Mucosa of gallbladder (tissue), 1 donor: Measurements from ENCODE around the gene SPINK4. TPM values are rescaled to one million over a fixed set of nuclear protein-coding genes. Genes with fewer than 3 reads are reported as not detected.

Experiments used
- DNase-seq: peaks from one replicate; pipeline ENCODE4 v3.0.0-alpha.2; 2020; ENCODE audit warnings: low spot score
- total RNA-seq: library from RNA; stranded (reverse); gene quantifications from one replicate; pipeline ENCODE4 v1.2.1, GENCODE V29; 2021
- donor health status: DM: no; HTN: no; CAD: no.

Gene SPINK4
- total RNA-seq, 1 donor from 2014 or later, result 2.5 TPM

DNA sequence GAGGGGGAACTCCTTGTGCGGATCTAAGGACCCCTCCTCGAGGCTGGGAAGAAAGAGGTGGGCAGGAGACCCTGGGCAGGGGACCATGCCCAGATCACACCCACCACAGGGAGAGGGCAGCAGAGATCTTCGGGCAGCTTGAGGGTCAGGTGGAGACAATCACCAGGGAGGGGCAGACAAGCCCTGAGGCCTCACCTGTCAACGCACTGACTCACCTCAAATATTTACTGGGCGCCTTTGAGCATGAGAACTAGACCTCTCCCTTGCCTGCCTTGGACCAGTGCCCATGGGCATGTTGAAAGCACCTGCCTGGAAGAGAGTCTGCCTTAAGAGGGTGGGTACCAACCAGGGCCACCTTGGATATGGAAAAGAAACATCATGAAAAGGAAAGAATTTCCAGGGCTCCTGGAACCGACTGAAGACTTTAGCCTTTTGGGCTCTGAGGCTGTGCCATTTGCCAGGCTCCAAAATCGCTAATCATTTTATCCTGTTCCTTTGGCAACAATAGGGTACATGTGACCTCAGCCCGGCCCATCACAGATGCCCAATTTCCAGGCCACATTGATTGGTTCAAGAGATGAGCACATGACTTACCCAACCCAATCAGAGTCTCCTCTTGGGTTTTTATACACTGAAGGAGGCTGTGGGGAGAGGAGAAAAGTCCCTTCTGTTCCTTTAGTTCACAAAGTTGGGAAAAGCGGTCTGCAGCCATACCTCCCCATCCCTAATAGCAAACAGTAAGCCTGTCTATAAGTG, 10.4 kb upstream of the SPINK4 start:
- DNase-seq, result peak; percentile 91

DNA sequence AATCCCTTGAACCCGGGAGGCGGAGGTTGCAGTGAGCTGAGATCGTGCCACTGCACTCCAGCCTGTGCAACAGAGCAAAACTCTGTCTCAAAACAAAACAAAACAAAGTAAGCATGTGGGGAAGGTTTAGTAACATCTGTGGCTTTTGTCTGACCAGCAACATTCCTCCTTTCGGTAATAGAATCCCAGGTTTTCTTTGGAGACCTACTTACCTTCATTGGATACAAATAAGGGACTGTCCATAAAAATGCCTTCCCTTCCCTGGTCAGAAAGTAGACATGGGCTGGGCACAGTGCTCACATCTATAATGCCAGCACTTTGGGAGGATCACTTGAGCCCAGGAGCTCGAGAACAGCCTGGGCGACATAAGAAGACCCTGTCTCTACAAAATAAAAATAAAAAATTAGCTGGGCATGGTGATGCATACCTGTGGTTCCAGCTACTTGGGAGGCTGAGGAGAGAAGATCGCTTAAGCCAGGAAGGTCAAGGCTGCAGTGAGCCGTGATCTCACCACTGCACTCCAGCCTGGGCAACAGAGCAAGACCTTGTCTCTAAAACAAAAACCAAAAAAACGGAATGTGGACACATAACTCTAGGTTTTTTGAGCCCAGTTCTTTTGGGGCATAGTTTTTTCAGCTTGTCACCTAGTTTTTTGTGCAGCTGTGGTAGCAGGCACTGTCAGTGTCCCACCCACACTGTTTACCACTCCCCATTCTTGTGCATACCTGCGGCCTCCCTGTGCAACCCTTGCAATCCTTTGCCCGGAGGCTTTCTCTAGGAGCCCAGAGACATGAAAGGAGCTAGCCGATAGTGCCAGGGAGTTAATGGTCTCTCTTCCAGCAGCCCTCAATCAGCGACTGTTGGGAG, 9.0 kb upstream of the SPINK4 start:
- no peak for DNase-seq

DNA sequence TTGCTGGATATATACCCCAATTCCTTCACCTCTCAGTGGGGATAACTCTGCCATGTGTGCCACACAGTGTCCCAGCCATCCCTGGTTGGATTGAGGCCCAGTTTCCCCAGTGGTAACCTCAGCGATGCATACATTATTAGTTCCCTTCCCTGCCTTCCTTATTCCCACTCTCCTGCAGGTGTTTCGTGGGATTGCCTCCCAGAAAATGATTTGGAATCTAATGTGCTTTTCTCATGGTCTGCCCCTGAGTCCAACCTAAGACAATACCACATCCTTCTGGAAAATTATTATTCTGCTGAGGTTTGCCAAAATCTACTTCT, 8.4 kb upstream of the SPINK4 start:
- no peak for DNase-seq

DNA sequence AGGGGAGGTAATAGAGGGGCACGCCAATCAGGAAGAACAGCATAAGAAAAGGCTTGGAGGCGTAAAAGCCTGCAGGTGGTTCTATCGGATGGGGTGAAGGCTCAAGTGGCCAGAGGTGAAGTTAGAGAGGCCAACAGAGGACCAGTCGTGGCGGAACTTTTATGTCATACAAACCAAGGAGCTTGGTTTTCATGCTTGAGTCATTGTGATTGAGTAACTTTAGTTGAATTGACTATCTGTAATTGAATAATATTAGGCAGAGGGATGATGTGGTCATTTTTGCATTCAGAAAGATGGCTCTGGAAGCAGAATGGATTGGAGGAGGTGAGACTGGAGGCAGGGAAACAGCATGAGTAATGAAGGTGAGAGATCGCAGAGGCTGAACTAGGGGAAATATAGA, 7.2 kb upstream of the SPINK4 start:
- no peak for DNase-seq

DNA sequence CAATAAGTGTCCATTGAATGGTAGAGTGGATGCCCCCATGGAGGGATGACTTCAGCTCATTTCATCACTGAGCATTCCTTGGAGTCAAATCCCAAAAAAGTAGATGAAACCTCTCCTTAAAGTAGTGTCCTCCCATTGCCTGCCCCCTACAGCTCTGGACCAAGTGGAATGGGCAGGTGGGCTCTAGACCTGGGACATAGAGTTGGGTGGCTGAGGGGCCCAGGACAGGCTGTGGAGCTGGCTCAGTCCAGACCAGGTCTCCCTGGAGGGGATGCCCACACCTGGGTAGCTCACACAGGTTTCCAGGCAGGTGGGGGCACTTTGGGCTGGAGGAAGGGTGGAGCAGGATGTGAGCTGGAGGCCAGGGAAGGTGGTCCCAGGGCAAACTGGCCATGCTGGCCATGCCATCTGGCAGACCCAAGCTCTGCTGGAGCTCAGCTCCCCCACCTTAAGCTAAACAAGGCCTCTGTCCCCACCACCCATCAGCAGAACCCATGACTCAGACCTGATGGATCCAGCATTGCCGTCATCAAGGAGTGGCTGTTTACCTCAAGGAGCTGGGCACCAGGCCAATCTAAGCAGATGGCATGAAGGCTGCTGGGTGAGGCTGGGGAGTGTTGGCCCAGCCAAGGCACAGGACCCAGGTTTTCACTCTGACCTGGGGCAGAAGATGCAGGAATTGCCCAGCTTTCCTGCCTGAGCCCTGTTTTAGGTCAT, 6.2 kb upstream of the SPINK4 start:
- peak; percentile 94 for DNase-seq

DNA sequence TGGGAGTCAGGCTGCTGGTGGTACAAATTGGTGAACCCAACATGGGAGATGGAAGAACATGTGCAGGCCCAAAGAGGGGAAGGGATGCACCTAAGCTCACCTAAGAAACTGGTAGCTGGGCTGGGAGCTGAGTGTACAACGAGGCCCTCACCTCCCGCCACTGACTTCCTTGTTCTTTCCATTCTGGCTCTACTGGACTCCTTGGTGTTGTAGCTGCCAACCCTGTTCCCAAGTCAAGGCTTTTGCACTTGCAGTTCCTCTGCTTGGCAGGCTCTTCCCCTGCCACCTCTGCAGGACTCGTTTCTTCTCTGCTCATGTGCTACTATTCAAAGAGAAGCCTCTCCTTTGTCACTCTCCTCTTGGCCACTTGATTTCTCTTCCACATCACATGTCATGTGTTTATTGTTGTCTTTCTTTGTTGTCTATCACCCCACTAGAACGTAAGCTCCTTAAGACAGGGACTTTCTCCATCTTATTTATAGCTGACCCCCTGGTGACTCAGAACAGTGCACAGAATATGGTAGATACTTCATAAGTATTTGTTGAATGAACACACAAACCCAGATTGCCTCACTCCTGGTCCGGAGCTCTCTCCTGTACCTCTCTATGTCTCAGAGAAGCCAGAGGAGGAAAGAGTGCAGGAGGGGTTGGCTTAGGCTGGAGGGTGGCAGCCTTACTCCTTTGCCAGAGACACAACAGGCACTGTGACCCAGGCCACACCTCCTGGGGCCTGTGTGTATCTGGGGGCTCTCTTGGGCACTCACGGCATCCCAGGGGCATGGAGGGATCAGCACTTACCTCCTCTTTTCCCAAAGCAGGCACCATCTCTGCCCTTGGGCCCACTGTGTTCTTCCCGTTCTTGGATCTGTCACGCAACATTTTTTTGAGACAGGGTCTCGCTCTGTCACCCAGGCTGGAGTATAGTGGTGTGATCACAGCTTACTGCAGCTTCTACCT, 5.2 kb upstream of the SPINK4 start:
- DNase-seq, result peak; percentile 18

DNA sequence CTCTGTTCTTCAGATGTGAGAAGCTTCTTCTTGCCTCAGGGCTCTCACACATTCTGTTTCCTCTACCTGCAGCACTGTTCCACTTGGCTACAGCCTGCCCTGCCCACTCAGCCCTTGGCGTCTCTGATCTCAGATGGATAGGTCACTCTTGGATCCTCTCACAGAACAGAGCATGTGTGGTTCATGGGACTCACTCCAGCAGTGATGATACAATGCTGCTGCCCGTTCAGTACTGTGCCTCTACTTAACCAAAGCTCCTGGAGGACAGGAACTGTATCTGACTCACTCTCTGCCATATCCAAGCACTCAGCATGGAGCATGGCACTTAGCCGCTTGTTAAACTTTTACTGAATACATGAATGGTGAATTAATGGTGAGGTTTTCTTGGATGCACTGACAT, 3.4 kb upstream of the SPINK4 start:
- DNase-seq, result no peak

DNA sequence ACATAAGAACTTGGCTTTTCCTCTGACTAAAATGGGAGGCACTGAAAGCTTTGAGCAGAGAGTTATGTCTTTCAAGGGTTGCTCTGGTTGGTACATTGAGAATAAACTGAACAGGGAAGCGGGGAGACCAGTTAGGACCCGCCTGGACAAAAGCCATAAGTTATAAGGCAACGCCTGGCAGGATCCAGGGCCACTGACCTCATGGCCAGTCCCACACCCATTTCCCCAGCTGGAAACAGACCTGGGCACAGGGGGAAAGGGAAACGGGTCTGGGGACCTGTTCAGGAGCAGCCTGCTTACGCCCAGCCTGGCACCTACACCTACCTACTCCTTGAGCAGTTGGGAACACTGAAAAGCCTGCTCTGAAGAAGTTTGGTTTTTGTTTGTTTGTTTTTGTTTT, 1.3 kb downstream of the SPINK4 start:
- DNase-seq, result no peak

DNA sequence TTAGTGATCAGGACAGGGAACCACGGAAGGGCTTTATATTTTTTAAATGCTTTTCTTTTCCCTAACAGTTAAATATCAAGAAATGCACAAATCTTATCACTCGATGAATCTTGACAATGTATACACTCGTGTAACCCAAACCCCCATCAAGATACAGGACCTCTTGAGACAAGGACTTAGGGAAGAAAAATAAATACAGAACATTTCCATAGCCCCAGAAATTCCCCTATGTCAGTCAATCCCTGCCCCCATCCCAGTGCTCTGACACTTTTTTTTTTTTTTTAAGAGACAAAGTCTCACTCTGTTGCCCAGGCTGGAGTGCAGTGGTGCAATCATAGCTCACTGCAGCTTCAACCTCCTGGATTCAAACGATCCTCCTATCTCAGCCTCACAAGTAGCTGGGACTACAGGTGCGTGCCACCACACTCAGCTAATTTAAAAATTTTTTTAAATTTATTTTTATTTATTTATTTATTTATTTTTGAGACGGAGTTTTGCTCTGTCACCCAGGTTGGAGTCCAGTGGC, 2.7 kb downstream of the SPINK4 start:
- DNase-seq, result no peak

DNA sequence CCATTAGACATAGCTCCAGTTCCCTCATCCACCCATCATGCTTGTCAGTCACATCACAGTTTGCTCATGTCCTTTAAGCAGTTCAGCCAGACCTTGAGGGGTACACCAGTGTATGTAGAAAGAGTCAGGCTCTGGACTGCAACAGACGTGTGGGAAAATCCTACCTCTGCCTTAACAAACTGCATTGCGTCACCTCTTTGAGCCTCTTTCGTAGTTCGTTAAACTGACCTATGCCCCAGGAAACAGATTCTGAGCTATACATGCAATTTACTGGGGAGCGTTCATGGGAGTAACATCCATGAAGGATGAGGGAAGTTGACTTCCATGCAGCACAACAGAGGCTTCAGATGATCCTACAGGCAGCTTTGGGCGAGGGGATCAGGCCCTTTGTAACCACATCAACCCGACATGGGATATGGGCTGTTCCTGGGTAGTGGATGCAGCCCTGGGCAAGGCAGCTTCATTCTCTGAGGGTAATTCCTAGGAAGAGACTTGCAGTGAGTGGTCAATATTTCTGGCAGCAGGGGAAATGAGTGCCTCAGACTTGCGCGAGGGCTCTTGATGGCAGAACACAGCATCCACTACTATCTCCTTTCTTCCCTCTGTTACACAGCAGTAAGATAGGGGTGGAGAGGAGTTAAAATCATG, 4.3 kb downstream of the SPINK4 start:
- DNase-seq, result no peak

DNA sequence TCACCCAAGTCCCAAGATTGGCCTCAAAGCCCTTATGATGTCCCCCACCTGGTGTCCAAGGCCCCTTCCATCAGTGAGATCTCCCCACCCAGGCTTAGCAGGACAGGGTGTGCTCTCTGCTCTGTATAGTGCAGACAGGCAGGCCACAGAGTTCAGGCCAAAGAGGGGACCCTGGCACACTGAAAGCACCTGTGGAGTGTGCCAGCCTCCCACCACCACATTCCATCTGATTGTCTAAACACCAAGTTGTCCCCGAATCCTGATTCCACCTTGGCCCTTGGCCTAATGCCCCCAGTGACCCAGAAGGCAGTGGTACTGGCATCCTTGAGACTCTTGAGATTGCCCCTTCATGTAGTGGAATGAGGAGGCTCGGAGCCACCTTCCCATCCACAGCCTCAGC, 5.4 kb downstream of the SPINK4 start:
- no peak for DNase-seq

DNA sequence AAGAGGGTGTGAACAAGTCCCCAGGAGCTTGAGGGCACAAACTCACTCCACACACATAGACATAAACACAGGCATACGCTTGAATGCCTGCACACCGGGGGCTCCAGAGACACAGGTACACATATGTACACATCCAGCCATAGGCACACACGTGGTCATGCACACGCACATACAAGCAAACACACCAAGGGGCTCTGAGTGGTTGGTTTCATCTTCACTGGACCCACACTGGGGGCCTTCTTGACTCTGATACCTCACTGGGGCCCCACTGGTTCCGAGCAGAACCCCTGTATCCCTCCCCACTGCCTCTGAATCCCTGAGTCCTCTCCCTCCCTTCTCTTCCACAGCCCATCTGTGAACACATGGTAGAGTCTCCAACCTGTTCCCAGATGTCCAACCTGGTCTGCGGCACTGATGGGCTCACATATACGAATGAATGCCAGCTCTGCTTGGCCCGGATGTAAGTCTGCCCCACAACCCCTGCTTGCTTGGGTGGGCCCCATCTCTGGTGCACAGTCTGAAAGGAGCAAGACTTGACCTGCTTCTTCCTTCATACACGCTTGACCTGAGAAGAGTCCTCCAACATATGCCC, 6.4 kb downstream of the SPINK4 start:
- DNase-seq, result no peak

DNA sequence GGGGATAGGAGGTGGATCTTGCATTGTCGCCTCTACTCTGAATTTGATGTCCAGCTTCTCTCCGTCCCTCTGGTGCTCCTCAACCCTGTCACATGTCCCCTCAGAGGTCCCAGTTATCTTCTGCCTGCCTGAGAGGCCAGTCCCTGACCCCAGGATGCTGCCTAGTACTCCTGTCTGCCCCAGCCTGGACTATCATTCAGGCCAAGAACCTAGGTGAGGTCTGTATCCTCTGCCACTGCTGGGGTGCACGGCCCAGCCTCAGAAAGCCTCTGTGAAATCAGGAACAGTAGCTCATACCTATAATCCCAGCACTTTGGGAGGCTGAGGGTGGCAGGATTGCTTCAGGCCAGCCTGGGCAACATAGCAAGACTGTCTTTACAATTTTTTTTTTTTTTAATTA, 8.6 kb downstream of the SPINK4 start:
- no peak for DNase-seq

DNA sequence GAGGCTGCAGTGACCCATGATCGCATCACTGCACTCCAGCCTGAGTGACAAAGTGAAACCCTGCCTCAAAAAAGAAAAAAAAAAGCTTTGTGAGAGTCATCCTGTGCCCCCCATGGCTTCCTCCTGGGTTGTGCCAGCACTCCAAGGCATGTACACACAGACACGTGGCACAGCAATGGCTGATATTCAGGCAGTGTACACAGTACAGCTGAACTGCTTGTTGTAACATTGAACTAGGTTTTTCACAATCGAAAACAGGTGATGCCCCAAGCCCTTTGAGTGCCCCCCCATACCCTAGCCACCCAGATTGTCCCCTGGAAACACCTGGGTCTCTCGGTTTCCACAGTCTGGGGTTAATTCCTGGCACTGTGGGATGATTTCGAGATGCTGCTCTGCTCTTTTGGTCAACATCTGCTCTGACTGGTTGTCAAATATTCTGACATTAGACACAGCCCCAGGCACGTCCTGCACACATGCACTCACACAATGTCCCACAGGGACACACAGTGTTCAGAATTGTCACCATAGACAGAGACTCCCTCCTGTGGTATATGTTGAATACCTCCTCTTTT, 9.2 kb downstream of the SPINK4 start:
- no peak for DNase-seq

DNA sequence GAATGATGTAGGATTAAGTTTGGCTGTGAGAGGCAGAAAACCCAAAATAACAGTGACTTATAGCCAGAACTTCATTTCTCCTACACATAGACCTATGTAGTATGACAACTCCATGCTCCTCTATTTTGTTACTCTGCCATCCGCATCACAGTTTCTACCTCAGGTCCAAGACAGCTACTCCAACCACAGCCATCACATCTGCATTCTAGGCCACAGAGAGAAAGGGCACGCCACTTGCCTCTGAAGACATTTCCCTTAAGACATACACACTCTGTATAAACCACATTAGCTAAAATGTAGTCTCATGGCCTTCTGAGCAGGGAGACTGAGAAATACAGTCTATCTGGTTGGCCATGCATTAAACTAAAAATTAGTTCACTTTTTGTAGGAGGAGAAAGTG, 10.0 kb downstream of the SPINK4 start:
- DNase-seq, result no peak

DNA sequence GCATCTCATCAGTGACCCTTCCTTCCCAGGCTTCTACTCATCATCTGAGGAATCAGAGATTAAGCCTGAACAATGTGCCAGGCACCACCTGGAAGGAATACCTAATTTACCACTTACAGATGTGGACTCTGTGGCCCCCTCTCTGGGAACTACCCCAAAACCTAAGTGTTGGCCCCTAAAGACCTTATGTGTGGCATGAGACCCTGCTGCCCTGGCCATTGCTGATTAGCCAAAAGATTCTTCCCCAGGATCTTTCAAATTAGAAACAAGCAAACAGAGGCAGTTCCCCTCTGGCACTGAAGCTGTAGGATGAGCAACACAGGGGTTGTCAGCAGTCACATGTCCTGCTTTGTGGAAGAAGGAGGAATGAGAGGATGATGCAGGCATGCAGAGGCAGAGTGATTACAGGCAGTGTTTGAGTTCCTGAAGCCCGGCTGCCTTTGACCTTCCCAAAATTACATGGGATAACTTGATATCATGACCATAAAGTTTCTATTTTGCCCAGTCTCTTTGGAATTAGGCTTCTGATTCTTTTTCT, 10.6 kb downstream of the SPINK4 start:
- DNase-seq, result no peak

DNA sequence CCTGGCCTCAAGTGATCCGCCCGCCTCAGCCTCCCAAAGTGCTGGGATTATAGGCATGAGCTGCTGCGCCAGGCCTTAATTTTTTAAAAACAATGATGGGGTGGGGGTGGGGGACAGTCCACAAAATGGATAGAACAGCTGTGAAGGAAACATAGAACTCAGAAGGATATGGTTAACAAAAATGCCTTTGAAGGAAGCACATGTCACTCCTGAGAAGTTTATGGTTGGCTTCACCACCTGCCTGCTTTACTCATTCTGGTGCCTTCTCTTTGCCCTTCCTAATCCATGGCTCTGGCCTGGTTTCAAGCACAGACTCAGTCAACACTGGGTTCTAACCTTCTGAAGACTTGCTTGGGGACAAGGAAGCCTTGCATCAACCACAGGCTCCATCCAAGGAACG, 14.2 kb downstream of the SPINK4 start:
- no peak for DNase-seq

DNA sequence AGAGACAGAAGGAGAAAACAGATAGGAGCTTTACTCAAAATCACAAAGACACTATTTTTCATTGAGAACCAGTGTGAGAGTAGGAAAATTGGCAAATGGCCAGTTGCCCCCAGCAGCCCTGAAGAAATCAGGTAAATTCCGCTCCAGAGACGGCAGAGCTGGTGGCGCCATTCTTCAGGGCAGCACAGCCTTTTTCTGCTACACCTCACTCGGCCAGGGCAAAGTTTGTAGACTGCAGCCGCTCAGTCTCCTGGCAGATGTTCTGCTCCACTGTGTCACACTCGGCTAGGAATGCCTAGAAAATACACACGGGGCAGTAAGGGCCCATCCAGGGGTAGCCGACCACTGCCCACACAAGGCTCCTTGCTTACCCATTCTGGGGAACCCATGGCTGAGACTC, 15.0 kb downstream of the SPINK4 start:
- DNase-seq, result no peak

DNA sequence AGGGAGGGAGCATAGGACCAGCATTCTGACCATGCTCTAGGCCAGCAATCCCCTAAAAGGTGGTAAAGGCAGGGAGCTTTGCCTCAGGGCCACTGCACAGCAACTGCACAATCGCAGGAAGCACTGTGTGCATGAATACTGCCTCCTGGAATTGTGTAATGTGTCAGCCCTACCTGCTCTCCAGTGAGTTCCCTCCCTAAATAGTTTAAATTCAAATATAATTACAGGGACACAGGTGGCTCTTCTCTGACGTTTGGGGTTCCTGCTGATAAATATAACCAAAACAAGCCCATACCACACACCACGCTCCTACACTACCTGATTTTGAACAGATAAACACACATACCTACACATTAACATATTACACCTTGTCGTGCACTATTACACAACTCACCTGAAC, 15.5 kb downstream of the SPINK4 start:
- DNase-seq, result no peak

DNA sequence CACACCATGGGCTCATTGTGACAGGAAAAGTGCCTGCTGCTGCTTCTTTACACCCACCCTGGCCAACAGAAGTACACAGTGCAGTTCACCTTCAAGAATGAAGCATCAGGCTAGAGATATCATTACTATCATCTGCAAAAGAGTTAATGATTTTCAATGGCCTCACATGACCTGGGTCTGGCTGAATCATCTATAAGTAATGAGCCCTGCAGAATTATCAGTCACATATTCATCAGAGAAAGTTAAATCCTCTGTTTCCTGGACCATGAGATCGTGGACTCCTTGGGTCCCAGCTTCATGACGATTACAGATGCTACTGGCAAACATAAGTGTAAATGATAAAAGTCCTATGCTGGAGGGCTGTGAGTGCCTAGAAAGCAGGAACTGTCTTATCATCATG, 16.3 kb downstream of the SPINK4 start:
- no peak for DNase-seq
